Measurements from ENCODE around the gene DENND1B.

The DENND1B gene

DNA sequence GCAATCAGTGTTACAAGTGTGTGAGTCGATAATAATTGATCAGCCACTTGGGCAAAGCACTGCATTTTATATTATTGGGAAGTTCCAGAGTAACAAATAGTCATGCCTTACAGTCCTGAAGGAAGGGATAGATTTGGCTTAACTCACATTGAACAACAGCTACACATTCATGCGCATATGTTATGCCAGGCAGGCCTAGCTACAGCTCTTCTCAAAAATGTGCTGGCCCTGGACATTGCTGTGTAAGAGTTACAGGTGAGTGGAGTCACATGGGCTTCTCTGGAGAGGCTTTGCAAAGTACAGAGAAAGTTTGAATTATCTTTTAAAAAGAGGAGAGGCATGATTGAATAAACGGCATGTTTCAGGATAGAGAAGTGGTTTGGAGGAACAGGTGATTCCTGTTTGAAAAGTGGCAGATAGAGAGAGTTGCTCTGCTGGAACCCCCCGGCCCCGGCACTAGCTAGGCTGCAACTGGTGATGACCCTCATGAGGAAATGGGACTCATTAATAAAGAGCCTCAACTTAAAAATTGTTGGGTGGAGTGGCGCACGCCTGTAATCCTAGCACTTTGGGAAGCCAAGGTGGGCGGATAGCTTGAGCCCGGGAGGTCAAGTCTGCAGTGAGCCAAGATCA lies 306.6 kb downstream of the DENND1B start:
- no peak for DNase-seq (ENCODE audit: low read depth in 2 of 2)

DNA sequence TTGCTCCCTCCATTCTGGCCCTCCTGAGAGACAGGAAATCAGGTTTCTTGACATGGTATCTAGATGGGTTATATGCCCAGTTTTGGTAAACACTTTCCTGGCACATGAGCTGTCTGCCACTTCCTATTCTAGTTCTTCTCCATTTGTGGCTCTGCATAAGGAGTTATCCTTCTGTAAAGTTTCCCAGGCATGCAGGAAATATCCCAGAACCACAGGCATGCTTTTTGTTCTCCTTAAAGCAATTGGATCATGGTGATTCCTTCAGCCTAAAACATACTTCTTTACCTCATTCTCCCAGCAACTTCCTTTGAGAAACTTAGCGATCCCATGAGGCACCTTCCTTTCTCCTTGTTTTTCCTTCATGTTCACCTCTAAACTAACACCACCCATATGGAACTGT lies 307.4 kb downstream of the DENND1B start:
- no peak for DNase-seq (ENCODE audit: low read depth in 2 of 2)

- no peak for DNase-seq (ENCODE audit: low read depth in 2 of 2)
Measured at GRCh38 chr1:197466813-197467212, 308.5 kb downstream of the DENND1B start.

GRCh38 chr1:197465528-197466327 lies 309.6 kb downstream of the DENND1B start:
- DNase-seq (ENCODE audit: low read depth in 2 of 2): no peak

- DNase-seq (ENCODE audit: low read depth in 2 of 2): no peak
Measured at GRCh38 chr1:197464044-197464443, 311.2 kb downstream of the DENND1B start.

DNA sequence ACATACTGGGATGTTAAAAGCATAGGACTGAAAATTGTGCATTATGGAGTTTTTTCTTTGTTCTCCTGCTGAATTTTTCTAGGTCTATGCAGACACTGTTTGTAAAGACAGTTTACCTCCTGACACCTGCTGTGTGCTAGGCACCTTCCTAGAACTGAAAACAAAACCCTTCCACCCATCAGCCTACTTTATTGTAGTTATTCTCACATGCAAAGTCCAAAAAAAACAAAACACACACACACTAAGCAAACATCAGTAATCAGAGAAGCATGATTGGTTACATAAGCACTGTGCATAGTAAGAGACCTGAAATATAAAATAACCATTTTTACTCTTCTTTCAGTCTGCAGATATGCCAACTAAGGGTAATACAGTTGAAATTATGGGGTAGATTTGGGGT lies 312.1 kb downstream of the DENND1B start:
- no peak for DNase-seq (ENCODE audit: low read depth in 2 of 2)

DNA sequence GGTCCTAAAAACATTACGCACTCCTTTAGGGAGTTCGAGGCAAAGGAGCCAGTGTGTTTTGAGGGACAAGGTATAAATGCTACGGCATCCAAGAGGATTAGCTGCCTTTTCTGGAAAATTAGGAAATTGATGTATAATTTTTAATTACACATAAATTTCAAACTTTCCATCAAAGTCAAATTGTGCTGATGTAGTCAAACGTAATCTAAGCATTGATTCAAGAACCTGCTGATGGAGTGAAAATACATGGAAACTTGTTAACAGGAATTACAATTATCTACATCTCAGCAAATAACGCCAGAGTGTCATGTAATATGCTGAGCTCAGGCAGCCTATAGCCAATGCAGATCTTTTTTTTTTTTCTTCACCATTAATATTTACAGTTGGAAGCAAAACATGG lies 312.7 kb downstream of the DENND1B start:
- DNase-seq (ENCODE audit: low read depth in 2 of 2): no peak

Measured in stimulated activated CD4-positive, alpha-beta T cell treated with anti-CD3 and anti-CD28 coated beads, Interleukin-15, amount 100 ng/mL, for 48 hours (primary cell).